GM23338 (cell line): ENCODE data around the gene NDUFA13. TPM values are rescaled to one million over a fixed set of nuclear protein-coding genes. Genes with fewer than 3 reads are reported as not detected.

ENCODE experiments used
- CREB1 ChIP-seq: fragments of 250-450 bp; sonication (Bioruptor Pico); IDR thresholded peaks from 2 replicates; pipeline ENCODE4 v1.5.0; 2020; ENCODE audit warnings: low read depth, mild to moderate bottlenecking, moderate library complexity
- ETS1 ChIP-seq: IDR thresholded peaks from 2 replicates; pipeline ENCODE4 v1.6.1; 2016; ENCODE audit warnings: antibody characterized with exemption
- EZH2phosphoT487 ChIP-seq: fragments of 200-600 bp; sonication (generic); IDR thresholded peaks from one replicate; pipeline ENCODE4 v1.8.1; 2018; ENCODE audit warnings: antibody characterized with exemption; ENCODE audit not compliant: unreplicated experiment
- NANOG ChIP-seq: IDR thresholded peaks from 2 replicates; pipeline ENCODE4 v1.6.1; 2016; ENCODE audit warnings: antibody characterized with exemption, borderline replicate concordance
- ZNF114 ChIP-seq: fragments of 250-450 bp; sonication (Bioruptor Pico); IDR thresholded peaks from 2 replicates; pipeline ENCODE4 v1.5.0; 2020; ENCODE audit warnings: mild to moderate bottlenecking, moderate library complexity
- ZNF331 ChIP-seq: fragments of 250-450 bp; sonication (Bioruptor Pico); IDR thresholded peaks from 2 replicates; pipeline ENCODE4 v1.5.0; 2020; ENCODE audit warnings: low read depth, mild to moderate bottlenecking, moderate library complexity
- polyA plus RNA-seq: library from polyadenylated mRNA; unstranded; fragments of >200 nt; fragmentation: Nextera tagmentation; extraction: Ambion mirVana; gene quantifications from 2 replicates; pipeline ENCODE4 v1.2.1, GENCODE V29; 2016
- total RNA-seq: library from RNA; depleted of rRNA; stranded (reverse); fragments of >200 nt; shearing (Covaris generic); gene quantifications from 2 replicates; pipeline ENCODE4 v1.2.3, GENCODE V29; 2014
- TF ChIP-seq, protein P1 (sequence below): fragments of 250-450 bp; sonication (Bioruptor Pico); IDR thresholded peaks from 2 replicates; pipeline ENCODE4 v1.5.0; 2020; ENCODE audit warnings: mild to moderate bottlenecking, moderate library complexity

Gene NDUFA13
- total and polyA plus RNA-seq, 2 experiments from 2014 or later: 143 to 598 TPM

GRCh38 chr19:19482809-19483596 is 33.0 kb upstream of the NDUFA13 start (continued):
- TF ChIP-seq, protein P1, sequence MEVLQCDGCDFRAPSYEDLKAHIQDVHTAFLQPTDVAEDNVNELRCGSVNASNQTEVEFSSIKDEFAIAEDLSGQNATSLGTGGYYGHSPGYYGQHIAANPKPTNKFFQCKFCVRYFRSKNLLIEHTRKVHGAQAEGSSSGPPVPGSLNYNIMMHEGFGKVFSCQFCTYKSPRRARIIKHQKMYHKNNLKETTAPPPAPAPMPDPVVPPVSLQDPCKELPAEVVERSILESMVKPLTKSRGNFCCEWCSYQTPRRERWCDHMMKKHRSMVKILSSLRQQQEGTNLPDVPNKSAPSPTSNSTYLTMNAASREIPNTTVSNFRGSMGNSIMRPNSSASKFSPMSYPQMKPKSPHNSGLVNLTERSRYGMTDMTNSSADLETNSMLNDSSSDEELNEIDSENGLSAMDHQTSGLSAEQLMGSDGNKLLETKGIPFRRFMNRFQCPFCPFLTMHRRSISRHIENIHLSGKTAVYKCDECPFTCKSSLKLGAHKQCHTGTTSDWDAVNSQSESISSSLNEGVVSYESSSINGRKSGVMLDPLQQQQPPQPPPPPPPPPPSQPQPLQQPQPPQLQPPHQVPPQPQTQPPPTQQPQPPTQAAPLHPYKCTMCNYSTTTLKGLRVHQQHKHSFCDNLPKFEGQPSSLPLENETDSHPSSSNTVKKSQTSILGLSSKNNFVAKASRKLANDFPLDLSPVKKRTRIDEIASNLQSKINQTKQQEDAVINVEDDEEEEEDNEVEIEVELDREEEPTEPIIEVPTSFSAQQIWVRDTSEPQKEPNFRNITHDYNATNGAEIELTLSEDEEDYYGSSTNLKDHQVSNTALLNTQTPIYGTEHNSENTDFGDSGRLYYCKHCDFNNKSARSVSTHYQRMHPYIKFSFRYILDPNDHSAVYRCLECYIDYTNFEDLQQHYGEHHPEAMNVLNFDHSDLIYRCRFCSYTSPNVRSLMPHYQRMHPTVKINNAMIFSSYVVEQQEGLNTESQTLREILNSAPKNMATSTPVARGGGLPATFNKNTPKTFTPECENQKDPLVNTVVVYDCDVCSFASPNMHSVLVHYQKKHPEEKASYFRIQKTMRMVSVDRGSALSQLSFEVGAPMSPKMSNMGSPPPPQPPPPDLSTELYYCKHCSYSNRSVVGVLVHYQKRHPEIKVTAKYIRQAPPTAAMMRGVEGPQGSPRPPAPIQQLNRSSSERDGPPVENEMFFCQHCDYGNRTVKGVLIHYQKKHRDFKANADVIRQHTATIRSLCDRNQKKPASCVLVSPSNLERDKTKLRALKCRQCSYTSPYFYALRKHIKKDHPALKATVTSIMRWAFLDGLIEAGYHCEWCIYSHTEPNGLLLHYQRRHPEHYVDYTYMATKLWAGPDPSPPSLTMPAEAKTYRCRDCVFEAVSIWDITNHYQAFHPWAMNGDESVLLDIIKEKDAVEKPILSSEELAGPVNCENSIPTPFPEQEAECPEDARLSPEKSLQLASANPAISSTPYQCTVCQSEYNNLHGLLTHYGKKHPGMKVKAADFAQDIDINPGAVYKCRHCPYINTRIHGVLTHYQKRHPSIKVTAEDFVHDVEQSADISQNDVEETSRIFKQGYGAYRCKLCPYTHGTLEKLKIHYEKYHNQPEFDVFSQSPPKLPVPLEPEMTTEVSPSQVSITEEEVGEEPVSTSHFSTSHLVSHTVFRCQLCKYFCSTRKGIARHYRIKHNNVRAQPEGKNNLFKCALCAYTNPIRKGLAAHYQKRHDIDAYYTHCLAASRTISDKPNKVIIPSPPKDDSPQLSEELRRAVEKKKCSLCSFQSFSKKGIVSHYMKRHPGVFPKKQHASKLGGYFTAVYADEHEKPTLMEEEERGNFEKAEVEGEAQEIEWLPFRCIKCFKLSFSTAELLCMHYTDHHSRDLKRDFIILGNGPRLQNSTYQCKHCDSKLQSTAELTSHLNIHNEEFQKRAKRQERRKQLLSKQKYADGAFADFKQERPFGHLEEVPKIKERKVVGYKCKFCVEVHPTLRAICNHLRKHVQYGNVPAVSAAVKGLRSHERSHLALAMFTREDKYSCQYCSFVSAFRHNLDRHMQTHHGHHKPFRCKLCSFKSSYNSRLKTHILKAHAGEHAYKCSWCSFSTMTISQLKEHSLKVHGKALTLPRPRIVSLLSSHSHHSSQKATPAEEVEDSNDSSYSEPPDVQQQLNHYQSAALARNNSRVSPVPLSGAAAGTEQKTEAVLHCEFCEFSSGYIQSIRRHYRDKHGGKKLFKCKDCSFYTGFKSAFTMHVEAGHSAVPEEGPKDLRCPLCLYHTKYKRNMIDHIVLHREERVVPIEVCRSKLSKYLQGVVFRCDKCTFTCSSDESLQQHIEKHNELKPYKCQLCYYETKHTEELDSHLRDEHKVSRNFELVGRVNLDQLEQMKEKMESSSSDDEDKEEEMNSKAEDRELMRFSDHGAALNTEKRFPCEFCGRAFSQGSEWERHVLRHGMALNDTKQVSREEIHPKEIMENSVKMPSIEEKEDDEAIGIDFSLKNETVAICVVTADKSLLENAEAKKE (CRISPR knock-in tag): no peak
- TF ChIP-seq ETS1 (no peak), ZNF114 (no peak), EZH2phosphoT487 (no peak), NANOG (no peak), CREB1 (CRISPR knock-in tag) (no peak), ZNF331 (CRISPR knock-in tag) (no peak)
